Stimulated activated CD4-positive, alpha-beta T cell treated with anti-CD3 and anti-CD28 coated beads, TNF-alpha, amount 100 ng/mL, for 4 hours (primary cell): ENCODE data around the gene ZMYM2.

Experiments
- DNase-seq, 3 experiments: peaks; one replicate each; pipeline ENCODE4 v3.0.0-alpha.2; 2020; ENCODE audit warnings: low read depth in 3 of 3

ZMYM2 gene

DNA sequence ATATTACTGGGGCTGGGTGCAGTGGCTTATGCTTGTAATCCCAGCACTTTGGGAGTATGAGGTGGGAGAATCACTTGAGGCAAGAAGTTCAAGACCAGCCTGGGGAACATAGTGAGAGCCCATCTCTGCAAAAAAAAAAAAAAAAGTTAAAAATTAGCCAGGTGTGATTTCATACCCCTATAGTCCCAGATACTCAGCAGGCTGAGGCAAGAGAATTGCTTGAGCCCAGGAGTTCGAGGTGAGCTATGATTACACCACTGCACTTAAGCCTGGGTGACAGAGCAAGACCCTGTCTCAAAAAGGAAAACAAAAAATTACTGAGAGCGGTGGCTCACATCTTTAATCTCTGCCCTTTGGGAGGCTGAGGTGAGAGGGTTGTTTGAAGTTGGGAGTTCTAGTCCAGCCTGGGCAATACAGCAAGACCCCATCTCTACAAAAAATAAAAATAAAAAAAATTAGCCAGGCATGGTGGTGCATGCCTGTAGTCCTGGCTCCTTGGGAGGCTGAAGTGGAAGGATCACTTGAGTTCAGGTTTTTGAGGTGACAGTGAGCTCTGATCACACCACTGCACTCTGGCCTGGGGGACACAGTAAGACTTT, 87.5 kb downstream of the ZMYM2 start:
- no peak for DNase-seq

DNA sequence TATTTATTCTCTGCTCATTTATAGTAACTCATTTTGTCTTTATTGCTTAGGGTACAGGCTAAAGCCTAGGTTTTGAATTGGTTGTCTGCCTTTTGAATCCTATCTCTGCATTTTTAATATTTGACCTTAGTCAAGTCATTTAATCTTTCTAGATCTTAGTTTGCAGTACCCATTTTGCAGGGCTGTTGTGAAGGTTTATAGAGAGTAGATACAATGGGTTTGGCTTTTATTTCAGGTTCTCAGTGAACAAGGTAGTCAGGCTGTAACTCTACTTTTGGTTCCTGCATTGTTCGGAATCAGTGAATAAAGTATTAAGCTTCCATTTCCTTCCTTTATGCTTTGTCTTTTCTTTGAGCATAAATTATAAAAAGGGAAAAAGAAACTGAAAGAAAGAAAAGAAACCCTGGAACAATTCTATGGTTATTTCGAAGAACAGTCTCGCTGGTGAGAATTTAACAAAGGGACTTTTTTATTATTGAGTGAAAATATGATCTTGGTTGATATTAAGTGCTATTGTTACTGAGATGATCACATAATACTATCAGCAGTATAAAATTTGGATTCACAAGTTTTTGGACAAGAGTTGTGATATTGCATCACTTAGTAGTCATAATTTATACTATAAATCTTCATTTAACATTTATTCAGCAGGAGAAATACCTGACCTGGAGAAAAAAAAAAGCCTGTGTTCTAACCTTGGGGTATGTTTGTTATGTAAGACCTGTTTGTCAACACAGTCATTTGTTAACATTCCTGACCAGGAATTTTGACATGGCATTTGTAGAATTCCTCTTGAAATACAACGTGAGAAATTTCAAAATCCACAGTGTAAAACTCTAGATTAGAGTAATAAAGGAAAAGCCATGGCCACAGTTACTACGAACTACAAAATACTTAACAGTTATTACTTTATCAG, 91.3 kb downstream of the ZMYM2 start:
- no peak for DNase-seq

DNA sequence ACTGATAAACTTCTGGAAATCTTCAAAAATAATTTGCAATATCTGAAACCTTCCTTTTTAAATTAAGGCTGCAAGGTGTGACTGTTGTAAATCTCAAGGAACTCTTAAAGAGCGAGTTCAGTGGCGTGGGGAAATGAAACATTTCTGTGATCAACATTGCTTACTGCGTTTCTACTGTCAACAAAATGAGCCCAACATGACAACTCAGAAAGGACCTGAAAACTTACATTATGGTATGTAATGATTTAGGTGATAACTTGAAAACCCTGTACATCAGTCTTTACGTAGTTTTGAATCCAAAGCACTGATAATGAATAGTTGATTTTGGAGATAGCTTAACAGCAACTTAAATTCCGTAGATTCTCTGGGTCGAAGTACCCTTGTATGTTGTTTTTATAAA, 92.8 kb downstream of the ZMYM2 start:
- DNase-seq = no peak

DNA sequence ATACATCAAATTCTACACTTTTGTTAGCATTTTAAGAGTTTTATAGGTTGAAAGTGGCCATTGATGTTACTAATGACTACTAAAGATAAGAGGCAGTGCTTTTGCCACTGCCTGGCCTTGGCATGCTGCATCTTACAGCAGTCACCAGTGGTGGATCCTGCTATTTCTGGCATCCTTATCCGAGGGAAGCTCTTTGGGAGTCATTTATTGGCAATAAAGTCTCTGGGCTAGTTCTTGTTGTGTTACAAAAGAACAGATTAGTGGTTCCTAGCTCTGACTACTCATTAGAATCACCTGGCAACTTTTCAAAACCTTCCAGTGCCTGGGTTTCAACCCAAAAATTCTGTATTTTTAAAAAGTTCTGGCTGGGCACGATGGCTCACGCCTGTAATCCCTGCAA, 94.5 kb downstream of the ZMYM2 start:
- DNase-seq = no peak

DNA sequence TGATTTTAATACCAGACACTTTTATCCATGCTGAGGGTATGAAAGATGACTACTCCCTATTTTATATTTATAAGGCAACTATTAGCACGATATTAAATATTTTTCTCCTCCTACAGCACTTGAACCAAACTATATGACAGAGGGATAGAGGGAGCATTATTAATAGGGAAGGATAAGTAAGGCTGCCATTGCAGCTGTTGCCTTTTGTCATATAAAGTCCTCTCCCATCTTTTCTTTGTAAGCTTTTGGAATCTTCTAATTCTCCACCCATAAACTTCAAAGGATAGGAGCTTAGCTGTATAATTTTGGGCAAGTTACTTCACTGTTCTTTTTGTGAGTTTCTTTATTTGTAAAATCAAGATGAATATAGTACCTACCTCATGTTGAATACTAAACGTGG, 95.4 kb downstream of the ZMYM2 start:
- no peak for DNase-seq

DNA sequence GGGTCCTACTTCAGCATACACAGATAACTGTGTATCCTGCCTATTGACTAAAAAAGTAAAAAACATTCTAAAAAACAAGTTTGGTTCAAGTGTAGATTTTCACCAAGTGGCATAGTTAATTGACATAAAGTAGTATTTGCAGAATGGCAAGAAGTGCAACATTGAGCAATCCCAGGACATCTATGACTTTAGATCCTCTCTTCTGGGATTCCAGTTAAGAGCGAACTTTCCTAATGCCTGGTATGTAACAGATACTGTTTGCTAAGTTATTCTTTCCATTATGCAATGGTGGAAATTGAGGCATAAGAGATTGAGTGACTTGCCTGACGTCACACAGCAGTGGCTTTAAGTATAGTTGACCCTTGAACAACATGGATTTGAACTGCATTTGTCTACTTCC, 96.1 kb downstream of the ZMYM2 start:
- no peak for DNase-seq

DNA sequence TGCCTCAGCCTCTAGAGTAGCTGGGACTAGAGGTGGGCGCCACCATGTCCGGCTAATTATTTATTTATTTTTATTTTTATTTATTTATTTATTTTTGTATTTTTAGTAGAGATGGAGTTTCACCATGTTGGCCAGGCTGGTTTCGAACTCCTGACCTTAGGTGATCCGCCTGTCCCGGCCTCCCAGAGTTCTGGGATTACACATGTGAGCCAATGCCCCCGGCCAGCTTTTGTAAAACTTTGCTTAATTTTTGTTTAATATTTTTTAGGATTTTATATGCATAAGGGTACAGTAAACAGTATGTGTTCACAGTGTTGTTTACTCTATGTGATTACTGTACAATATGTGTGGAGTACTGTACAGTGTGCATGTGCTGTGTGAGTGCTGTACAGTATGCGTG, 98.7 kb downstream of the ZMYM2 start:
- no peak for DNase-seq

DNA sequence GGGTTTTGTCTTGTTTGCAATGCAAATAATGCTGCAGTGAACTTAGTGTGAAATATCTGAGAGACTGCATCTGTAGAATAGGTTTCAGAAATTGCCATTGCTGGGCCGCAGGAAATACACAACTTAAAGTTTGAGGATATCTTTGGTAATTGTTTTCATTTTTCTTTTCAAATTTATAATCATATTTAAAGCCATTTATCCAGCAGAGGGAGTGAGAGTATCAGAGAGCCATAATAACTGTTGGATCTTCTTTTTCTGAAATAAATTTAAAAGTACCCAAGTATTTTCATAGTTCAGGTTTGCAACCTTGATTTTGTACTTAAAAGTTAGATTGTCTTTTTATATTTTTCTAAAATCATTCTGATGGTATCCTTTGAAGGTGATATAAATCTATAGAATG, 99.4 kb downstream of the ZMYM2 start:
- no peak for DNase-seq

DNA sequence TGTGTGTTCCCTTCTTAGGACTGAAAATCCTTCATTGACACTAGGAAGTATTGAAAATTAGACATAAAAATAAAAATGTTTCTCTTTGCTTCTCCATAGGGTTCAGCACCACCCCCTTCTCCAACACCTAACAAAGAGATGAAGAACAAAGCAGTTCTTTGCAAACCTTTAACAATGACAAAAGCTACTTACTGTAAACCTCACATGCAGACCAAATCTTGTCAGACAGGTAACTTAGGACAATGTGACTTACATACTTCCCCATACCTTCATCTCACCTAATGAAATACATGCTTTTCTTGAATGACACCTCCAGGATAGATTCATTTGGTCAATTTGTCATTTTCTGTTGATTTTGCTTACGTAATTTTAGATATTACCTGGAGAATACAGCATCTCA, 99.9 kb downstream of the ZMYM2 start:
- DNase-seq = no peak

DNA sequence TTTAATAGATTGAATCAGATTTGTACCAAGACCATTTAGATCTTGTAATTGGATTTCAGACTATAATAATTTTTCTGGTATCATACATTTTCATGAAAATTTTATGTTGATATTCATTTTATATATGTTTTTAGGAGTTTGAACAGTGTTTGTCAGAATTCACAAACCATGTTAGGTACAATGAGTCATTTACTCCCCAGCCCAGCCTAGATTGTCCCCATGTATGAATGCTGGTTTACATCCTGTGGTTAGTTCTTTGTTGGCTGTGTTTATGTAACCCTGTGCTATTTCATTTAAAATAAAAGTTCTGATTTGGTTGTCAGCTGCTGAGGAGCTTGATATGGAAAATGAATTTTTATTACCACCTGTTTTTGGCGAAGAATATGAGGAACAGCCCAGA, 105.6 kb downstream of the ZMYM2 start:
- no peak for DNase-seq

DNA sequence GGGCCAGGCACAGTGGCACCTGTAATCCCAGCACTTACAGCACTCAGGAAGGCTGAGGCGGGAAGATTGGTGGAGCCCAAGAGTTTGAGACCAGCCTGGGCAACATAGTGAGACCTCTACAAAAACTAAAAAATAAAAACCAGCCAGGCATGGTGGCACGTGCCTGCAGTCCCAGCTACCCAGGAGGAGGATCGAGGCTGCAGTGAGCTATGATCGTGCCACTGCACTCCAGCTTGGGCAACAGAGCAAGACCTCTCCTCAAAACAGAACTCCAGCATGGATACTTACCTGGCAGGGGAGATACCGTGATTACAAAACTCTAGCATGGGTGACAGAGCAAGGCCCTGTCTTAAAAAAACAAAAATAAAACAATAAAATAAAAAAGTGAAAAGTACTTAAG, 107.0 kb downstream of the ZMYM2 start:
- DNase-seq = no peak

DNA sequence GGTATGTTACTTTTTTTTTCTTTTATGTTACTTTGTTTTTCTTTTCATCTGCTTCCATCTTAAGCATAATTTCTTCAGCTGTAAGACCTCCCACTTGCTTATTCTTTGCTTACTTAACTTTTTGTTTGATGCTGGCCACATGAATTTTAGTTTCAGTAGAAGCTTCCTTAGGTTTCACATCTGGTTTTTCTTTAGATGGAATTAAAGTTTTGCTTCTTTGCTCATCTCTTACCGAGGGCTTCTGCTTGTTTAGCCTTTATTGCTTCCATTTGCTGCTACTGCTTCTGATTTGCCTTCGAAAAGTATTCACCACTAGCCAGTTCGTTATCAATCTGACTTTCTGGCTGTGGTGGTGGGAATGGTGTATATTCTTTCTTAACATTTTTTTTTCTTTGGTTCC, 111.4 kb downstream of the ZMYM2 start:
- DNase-seq = no peak

DNA sequence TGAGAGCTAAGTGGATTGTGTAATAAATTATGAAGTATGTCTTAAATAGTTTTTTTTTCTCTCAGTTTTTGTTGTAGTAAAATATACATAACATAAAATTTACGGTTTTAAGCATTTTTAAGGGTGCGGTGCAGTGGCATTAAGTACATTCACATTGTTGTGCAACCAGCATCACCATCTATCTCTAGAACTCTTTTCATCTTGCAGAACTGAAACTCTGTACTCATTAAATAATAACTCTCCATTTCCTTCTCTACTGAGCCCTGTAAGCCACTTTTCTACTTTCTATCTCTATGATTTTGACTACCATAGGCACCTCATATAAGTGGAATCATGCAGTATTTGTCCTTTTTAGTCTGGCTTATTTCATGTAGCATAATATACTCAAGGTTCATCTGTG, 115.2 kb downstream of the ZMYM2 start:
- no peak for DNase-seq

DNA sequence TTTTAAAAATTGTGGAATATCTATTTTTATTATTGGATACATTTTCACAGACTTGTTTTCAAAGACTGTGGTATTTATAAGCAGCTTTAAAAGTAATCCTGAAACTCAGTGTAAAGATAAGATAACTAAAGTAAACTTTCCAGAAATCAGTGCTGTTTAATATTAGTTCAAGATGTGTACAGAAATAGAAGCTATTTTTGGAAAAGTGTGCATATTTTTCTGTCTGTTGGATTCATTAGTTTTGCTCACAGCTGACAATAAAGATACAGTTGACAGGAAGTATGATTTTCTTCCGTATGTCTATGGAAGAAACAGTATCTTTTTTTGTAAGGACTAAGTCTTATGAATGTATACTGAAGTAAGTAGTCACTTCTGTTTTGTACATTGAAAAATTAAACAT, 116.4 kb downstream of the ZMYM2 start:
- no peak for DNase-seq

DNA sequence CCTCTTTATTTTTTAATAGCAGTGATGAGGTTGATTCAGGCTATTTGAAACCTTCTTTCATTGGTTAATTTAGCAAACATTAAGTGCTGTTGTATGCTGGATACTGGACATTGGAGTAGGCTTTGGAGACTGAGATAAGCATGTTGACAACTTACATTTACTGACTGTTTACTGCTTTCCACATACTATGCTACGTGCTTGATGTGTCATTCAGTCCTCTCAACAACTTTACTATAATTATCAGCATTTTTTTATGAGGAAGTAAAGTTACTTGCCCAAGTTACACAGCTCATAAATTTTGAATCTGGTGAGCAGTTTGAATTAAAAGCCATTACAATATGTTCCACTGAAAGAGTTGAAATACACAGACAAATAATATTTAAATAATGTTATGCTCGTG, 118.6 kb downstream of the ZMYM2 start:
- no peak for DNase-seq

DNA sequence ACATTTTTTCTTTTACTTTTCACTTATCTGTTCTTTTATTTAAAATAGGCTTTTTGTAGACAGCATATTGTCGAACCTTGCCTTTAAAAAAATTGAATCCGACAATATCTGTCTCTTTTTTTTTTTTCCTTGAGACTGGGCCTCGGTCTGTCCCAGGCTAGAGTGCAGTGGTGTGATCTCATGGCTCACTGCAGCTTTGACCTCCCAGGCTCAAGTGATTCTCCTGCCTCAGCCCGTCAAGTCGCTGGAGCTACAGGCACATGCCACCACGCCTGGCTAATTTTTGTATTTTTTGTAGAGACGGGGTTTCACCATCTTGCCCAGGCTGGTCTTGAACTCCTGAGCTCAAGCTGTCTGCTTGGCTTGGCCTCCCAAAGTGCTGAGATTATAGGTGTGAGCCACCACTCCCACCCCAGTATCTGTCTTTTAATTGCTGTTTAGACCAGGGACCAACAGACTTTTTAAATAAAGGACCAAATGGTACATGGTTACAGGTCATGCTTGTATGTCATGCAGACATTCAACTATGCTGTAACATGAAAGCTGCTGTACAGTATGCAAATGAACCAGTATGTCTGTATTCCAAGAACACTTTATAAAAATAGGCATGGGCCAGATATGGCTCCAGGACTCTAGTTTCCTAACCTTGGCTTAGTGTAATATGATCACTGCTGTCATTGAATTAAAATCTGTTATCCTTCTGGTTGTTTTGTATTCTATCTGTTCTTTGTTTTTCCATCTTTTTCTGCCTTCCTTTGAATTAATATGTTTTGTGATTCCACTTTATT, 122.0 kb downstream of the ZMYM2 start:
- no peak for DNase-seq

DNA sequence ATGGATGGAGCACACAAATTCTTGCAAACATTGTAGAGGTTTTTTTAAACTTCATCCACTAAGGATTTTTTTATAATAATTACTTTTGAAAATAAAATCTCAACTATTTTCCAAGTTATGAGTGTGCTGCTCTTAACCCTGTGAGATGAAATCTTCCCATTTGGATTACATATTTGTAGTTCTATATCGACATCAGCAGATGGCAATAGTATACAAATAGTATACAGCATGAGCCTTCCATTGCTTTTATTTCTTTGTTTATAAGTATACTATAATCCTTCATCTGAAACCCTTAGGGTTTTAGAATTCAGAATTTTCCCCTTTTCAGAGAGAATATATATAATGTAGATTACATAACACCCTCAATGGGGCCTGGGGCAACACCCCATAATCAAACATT, 131.8 kb downstream of the ZMYM2 start:
- no peak for DNase-seq

DNA sequence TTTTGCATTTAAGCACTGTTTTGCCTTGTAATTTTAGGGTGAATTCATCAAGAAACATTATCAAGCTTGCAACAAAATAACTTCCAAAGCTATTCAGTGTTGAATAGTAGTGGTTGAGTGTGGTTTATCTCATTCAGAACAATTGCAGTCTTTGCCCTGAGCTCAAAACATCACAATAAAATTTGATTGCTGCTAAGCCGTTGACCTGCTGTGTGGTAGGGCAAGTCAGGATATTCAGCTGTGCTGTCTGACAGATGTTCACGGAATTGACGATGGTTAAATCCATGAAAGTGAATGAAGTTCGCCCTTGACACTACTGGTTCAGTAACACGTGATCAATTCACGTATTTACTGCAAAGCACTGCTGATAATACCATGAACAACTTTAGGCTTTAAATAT, 135.4 kb downstream of the ZMYM2 start:
- no peak for DNase-seq

DNA sequence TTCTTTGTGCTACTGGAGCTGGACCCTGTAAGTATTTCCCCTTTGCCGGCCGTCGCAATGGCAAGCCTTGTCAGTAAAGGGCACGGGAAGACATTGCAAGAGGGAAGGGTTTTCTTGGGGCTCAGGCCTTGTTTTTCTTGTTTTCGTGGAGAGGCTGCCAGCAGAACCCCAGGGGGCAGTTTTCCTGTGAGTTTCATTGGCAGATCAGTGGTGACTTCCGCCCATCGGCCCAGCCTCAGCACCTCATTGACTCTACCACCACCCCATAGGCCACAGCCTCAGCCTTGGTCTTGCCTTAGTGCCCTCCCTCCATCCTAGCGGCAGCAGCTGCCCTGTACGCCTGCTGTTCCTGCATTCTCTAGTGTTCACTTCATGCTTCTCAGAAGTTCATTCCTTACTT, 140.8 kb downstream of the ZMYM2 start:
- DNase-seq = no peak

DNA sequence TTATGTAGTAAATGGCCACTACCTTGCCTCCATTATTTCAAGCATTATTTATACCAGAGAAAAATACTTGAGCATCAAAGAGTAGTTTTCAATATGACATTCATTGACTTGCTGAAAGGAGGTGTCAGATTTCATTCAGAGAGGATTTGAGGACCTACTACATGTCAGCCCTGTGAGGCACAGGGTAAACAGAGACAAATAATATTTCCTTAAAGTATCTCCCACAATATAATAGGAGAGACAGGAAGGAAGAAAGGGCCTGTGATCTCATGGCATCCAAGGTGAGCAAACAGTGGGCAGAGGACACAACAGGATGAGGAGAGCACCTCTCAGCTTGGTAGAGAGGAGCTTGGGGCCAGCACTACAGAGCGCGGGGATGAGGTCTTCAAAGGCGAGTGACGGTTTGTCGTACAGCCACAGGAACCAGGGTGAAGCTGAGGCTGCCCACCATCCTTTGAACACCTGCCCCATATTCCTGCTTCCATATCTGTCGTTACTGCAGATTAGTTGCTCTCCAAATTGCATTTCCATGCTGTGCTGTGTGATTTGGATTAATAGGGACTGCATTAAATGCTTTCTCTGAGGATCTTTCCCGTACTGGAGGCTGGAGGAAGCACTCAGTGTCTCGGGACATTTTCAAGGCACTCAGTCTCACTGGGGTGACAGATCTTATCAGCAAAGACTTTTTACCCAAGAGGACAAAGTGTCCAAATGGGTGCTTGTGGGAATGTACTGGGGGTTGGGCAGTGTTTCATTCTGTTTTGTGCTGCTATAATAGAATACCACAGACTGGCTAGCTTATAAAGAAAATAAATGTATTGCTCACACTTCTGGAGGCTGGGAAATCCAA, 143.2 kb downstream of the ZMYM2 start:
- no peak for DNase-seq

DNA sequence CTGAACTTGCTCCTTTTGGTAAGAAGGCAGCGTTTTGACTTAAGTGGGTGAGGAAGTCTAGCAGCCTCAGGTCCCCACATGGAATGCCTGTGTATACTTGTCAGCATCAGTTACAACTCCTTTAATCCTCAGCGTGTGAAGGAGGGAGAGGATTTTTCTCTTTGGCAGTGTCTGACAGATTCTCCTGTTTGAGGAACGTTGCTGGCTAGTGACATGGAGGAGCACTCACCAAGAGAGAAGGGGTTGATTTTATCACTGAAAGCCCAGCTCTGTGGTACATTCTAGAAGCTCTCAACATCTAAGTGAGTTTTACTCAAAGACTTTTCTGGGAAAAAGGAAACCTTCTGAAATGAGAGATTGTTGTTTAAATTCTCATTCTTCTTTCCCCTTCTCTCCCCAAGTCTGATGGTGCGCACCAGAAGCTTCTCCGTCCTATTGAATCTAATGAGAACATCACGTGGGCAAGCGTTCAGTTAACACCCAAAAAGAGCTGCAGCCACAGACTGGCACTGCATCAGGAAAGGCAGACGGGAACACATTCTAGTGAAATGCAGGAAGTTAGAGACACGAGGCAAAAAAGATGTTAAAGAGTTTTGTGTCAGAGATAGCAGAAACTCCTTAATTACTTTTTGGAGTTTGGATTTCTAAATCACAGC, 144.1 kb downstream of the ZMYM2 start:
- no peak for DNase-seq
